Measurements from ENCODE around the gene HORMAD2. TPM values are rescaled to one million over a fixed set of nuclear protein-coding genes. Genes with fewer than 3 reads are reported as not detected.

The HORMAD2 gene, protein sequence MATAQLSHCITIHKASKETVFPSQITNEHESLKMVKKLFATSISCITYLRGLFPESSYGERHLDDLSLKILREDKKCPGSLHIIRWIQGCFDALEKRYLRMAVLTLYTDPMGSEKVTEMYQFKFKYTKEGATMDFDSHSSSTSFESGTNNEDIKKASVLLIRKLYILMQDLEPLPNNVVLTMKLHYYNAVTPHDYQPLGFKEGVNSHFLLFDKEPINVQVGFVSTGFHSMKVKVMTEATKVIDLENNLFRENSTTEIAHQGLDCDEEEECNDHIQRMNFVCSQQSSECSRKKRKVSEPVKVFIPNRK
- polyA plus RNA-seq (2012; rRNA removed), result not detected in 2 replicates
- not detected in 2 replicates for polyA plus RNA-seq (2012; cell fraction: cytosol; rRNA removed)
- not detected in 2 replicates for polyA plus RNA-seq (2012; cell fraction: nucleus; rRNA removed)

- Histone ChIP-seq H3F3A (replicated peaks; ENCODE audit: insufficient read depth) (no peaks in the 10 kb centered on the region), H3K4me2 (no peak within 1 kb of the TSS), H3K27ac (ENCODE audit: low read depth in 2 of 2, low read length in 1 of 2) (no peak within 1 kb of the TSS), H3K9ac (no peak within 1 kb of the TSS), H3K27me3 (ENCODE audit: insufficient read depth) (peaks cover 12% of the 10 kb centered on the region; the same call in 1 of the 2 replicates), H3K9me3 (no peaks in the 10 kb centered on the region), H2AFZ (ENCODE audit: low read depth) (no peak within 1 kb of the TSS), H4K20me1 (ENCODE audit: insufficient read depth) (no peaks in the 10 kb centered on the region), H3K4me3 (ENCODE audit: low read depth in 2 of 2, low read length in 1 of 2) (no peak within 1 kb of the TSS), H3K79me2 (ENCODE audit: insufficient read depth) (no peaks in the 10 kb centered on the region), H3K9me2 (no peaks in the 10 kb centered on the region), H3K4me1 (ENCODE audit: control insufficient read depth in 1 of 2, insufficient read depth in 2 of 2, low read depth in 1 of 2, low read length in 1 of 2) (peaks cover 0 to 2% of the 10 kb centered on the region in 2 experiments; a peak in 1 of 4 replicates), H3K36me3 (replicated peaks in 1 of 2; ENCODE audit: control insufficient read depth in 1 of 2, insufficient read depth in 2 of 2, low read length in 1 of 2) (no peaks in the 10 kb centered on the region)
- TF ChIP-seq, protein P1, sequence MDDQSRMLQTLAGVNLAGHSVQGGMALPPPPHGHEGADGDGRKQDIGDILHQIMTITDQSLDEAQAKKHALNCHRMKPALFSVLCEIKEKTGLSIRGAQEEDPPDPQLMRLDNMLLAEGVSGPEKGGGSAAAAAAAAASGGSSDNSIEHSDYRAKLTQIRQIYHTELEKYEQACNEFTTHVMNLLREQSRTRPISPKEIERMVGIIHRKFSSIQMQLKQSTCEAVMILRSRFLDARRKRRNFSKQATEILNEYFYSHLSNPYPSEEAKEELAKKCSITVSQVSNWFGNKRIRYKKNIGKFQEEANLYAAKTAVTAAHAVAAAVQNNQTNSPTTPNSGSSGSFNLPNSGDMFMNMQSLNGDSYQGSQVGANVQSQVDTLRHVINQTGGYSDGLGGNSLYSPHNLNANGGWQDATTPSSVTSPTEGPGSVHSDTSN (IDR thresholded peaks at IDR 0.05), result no peak
- TF ChIP-seq, protein P2, sequence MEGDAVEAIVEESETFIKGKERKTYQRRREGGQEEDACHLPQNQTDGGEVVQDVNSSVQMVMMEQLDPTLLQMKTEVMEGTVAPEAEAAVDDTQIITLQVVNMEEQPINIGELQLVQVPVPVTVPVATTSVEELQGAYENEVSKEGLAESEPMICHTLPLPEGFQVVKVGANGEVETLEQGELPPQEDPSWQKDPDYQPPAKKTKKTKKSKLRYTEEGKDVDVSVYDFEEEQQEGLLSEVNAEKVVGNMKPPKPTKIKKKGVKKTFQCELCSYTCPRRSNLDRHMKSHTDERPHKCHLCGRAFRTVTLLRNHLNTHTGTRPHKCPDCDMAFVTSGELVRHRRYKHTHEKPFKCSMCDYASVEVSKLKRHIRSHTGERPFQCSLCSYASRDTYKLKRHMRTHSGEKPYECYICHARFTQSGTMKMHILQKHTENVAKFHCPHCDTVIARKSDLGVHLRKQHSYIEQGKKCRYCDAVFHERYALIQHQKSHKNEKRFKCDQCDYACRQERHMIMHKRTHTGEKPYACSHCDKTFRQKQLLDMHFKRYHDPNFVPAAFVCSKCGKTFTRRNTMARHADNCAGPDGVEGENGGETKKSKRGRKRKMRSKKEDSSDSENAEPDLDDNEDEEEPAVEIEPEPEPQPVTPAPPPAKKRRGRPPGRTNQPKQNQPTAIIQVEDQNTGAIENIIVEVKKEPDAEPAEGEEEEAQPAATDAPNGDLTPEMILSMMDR (IDR thresholded peaks at IDR 0.05), result no peak
- TF ChIP-seq EZH2phosphoT487 (IDR thresholded peaks at IDR 0.05; ENCODE audit: borderline replicate concordance, low read depth) (no peak), GABPA (IDR thresholded peaks at IDR 0.05; ENCODE audit: low read depth) (no peak)
- WGBS (ENCODE audit: low lambda C conversion rate), result 94% methylated on average over 49 of the region's 53 CpGs
- ChIA-PET POLR2A (no interaction called here), CTCF (interaction anchor here (1.4 to 1.5 kb wide), 2 partner anchors 9 to 74 kb away, joined by 4 to 5 read pairs; no protein-coding TSS in a partner anchor)
- no peak for DNase-seq
Observed at GRCh38 chr22:30079952-30080533, at the start of gene HORMAD2. HORMAD2 (plus strand) TSS chr22:30080464; CDS start chr22:30093953, 13,489 bp downstream.

DNA sequence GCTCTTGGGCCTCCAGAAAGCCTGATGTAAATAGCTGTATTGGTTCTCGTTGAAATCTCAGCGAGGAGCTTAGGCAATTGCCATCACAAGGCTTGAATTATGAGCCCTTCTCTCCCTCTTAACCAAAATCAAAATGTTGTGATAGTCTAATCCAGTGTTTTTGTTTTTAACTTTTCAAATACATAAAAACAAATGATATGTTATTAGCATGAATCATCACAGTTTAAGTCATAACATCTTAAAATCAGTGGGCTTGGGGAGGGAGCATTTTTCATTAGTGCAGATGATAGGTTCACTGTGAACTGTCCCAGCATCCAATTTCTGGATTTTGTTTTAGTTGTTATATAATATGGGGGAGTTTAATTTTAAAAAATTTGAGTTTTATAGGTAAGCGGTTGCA, 48.9 kb upstream of the HORMAD2 start:
- Histone ChIP-seq H3K4me1 (ENCODE audit: control insufficient read depth in 1 of 2, insufficient read depth in 2 of 2, low read depth in 1 of 2, low read length in 1 of 2) (peaks cover 0 to 2% of the 10 kb centered on the region in 2 experiments; a peak in 2 of 4 replicates), H3K36me3 (replicated peaks in 1 of 2; ENCODE audit: control insufficient read depth in 1 of 2, insufficient read depth in 2 of 2, low read length in 1 of 2) (peaks cover 5 to 27% of the 10 kb centered on the region in 2 experiments), H3K9me3 (no peaks in the 10 kb centered on the region), H3F3A (replicated peaks; ENCODE audit: insufficient read depth) (no peaks in the 10 kb centered on the region), H2AFZ (ENCODE audit: low read depth) (no peak overlapping the region), H3K27me3 (ENCODE audit: insufficient read depth) (no peaks in the 10 kb centered on the region), H3K79me2 (ENCODE audit: insufficient read depth) (no peaks in the 10 kb centered on the region), H4K20me1 (ENCODE audit: insufficient read depth) (no peaks in the 10 kb centered on the region), H3K4me3 (ENCODE audit: low read depth in 2 of 2, low read length in 1 of 2) (no peak overlapping the region), H3K4me2 (no peak overlapping the region), H3K9ac (no peak overlapping the region), H3K27ac (ENCODE audit: low read depth in 2 of 2, low read length in 1 of 2) (no peak overlapping the region), H3K9me2 (no peaks in the 10 kb centered on the region)
- POLR2A ChIA-PET, result interaction anchor here (1.1 kb wide), 1 partner anchor 24 kb away, joined by 3 read pairs; no protein-coding TSS in a partner anchor
- CTCF ChIA-PET, result interaction anchor here (1.0 to 4.5 kb wide), 2 partner anchors 26 to 406 kb away, joined by 4 to 17 read pairs; no protein-coding TSS in a partner anchor
- DNase-seq, result no peak
- TF ChIP-seq TEAD4 (IDR thresholded peaks at IDR 0.05; ENCODE audit: borderline replicate concordance, insufficient read depth), result no peak
- TF ChIP-seq MAX (IDR thresholded peaks at IDR 0.05; ENCODE audit: low read depth), result no peak
- TF ChIP-seq SMC3 (IDR thresholded peaks at IDR 0.05; ENCODE audit: low read depth, low read length), result no peak
- no peak for TF ChIP-seq NRF1 (IDR thresholded peaks at IDR 0.05; ENCODE audit: low read depth, low read length)
- TF ChIP-seq CHD2 (IDR thresholded peaks at IDR 0.05; ENCODE audit: low read length, partially characterized antibody), result no peak
- TF ChIP-seq TAF1 (IDR thresholded peaks at IDR 0.05; ENCODE audit: borderline replicate concordance, low read depth, low read length), result no peak
- TF ChIP-seq RAD21 (IDR thresholded peaks at IDR 0.05; ENCODE audit: low read length), result no peak
- no peak for TF ChIP-seq FOXM1 (IDR thresholded peaks at IDR 0.05; ENCODE audit: low read depth)
- TF ChIP-seq MEF2A (IDR thresholded peaks at IDR 0.05; ENCODE audit: borderline replicate concordance, low read depth), result no peak
- TF ChIP-seq, protein P2 (IDR thresholded peaks at IDR 0.05), result no peak
- no peak for TF ChIP-seq NFIC (IDR thresholded peaks at IDR 0.05; ENCODE audit: borderline replicate concordance)
- no peak for TF ChIP-seq RFX5 (IDR thresholded peaks at IDR 0.05; ENCODE audit: low read length)
- WGBS (ENCODE audit: low lambda C conversion rate), result 98% methylated on average over 3 of the region's 3 CpGs
